Hematopoietic multipotent progenitor cell treated with erythropoietin and hydrocortisone succinate and interleukin-3 and kit ligand, for 17 days (in vitro differentiated cells): Measurements from ENCODE around the gene TTLL10.

Source experiments
- DNase-seq: peaks from one replicate; pipeline ENCODE4 v3.0.0-alpha.2; 2015; ENCODE audit warnings: low spot score

Gene TTLL10

DNA sequence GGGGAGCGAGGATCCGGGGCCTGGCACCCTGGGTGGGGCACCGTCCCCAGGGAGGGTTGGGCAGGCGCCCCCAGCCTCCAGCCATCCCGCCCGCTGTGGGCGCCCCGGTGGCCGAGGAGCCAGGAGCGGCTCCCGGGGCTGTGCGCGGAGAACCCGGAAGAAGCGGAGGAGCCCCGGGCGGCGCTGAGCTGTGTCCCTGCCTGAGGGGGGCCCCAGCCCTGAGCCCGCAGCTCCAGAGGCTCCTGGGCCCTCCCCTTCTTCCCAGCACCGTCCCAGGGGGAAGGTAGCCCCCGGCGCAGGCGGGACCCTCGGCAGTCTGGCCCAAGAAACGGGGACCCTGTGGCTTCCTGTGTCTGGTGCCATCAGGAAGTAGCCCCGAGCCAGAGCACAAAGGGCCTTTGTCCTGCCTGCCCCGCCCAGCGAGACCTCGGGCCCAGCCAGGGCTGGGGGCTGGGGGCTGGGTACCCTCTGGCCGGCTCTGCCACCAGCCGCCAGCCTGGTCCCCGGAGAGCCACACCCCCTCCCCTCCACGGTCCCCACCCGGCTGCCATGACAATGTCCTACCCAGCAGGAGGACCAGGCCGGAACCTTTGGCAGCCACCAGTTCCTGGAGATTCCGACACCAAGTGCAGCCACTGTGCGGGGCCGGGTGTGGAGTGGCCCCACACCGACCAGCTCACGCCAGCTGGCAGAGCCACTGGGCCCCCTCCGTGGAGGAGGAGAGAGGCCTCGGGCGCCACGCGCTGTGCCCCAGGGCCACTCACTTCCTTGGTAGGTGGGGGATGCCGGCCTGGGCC lies 15.6 kb upstream of the TTLL10 start:
- DNase-seq: no peak

DNA sequence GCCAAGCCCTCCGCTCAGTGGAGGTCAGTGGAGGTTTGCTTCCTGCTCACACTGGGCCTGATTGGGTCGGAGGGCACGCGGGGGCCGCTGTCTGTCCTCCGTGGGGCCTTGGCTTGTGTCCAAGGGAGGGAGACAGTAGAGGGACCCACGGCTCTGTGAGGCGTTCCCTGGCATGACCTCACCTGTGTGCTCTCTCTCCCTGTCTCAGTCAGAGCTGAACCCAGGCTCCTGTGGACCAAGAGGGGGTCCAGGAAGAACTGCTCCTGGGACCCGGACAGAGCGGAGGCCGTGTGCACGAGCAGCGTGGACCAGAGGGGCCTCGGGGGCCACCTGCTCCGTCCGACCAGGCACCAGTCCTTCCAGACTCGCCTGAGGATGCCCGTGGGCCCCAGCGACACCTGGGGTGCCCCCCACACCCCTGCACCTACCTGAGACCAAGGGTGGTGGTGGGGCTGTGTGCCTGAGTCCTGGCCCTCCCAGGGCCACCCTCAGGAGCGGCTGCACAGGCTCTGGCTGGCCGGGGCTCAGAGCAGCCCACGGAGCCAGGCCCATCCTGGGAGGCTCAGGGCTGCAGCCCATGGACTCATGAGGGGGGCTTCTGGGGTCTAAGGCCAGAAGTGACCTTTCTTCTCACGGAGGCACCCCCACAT lies 13.3 kb upstream of the TTLL10 start:
- no peak for DNase-seq

DNA sequence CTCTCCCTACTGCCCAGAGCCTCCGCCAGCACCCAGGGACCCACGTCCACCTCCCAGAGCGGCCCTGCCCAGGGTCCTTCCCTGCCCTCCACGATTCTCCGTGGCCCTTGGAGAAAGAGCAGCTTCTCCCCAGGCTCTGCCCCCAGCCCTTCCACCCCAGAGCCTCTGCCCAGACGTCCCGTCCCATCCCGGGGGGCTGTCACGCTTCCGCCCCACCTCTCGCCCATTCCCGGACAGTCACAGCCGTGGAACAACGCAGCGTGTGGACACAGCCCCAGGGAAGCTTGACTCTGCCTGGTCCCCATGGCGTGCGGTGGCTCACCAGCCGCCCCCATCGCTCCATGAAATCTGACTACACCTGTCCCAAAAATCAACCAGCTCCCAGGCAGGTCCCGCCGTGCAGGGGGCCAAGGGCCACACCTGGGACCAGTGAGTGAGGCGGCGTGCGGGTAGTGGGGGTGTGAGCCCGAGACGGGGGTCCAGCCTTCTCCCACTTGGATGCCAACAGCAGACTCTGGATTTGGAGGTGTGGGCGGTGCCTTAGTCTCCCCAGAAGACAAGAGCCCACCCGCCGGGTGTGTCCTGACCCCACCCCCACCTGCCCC lies 12.5 kb upstream of the TTLL10 start:
- DNase-seq: no peak

DNA sequence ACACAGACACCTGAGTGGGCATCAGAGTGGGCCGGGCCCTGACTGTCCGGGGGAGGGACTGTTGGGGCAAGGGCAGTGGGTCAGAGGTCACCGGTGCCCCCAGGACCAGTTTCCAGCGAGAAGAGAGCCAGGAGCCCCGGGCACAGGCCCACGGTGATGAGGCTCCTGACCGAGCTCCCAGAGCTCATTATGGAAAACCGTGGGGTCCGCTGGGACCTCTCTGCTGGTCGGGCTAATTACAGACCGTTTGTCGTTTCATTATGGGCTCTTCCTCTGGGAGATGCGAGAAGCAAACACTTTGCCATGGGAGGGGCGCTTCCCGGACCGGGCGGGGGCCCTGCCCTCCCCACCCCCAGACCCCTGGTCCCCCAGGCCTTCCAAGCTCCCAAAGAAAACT lies 12.0 kb upstream of the TTLL10 start:
- no peak for DNase-seq

DNA sequence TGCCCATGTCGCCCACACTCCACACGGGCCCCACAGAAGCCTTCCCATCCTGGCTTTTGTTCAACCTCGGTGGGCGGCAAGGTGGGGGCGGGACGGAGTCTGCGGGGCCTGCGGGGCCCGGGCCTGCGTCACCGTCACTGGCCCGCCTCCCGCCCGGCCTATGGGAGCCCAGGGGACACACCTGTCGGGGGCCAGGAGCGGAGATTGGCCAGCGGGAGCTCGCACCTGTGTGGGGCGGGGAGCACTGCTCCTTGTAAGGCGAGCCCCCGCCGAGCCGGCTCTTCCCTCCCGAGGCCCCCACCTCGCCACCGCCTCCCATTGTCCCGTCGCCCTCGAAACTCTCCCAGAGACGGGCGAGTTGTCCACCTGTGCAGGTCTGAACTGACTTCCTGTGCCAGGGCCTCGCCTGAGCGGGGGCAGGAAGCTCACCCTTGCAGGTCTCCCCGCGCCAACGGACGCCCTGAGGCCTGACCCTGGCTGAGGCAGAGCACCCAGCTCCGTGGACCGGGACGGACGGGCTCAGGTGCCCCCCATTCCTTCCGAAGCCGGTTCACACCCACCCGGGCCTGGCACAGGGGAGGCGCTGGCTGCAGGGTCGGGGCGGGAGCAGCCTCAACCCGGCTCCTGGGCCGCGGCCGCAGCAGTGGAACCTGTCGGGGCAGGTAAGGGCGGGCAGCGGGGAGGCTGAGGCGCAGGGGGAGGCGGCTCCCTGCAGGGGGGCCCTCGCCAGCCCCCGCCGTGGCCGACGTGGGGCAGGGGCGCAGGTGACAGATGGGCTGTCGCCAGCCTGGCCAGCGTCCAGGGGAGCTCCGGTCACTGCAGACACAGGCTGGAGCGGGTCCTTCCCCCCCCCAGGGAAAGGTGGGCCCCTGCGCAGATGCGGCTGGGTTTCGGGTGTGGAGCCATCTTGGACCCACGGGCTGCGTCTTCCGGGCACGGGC lies 10.8 kb upstream of the TTLL10 start:
- DNase-seq: no peak

DNA sequence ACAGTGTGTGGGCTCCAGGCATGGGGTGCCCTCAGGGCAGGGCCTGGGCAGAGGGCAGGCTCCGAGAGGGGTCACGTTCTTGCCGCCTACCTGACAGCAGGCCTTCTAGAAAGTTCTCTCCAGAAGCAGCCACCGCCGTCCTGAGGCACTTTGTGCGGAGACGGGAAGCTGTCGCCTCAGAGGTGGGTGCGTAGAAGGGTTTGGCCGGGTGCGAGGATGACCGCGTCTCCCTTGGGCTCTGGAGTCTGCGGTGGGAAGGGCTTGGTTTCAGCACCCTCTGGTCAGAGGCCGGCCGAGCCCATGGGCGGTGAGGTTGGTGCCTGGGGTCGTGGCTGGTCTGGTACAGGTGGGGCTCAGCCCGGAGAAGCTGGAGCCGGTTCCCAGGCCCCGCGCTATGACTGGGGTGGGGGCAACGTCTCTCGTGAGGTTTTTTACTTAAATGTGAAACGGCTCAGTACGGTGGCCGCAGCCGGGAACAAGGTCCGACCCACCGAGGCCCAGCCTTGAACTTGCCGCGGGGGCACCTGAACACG lies 10.1 kb upstream of the TTLL10 start:
- DNase-seq: no peak

DNA sequence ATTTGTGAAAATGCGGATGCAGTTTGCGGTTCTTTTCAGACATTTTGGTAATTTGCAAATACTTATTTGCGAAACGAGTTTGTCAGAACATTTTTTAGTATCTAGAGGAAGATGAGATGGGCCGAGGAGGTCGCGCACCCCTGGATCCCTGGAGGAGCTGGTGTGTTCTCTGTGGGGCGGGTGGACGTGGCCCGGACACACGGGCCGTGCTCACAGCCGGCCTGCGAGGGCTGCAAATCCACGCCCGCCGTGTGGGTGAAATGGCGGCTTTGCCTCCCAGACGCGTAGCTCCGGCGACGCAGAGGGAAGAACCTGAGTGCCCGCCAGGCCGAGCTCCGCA lies 9.3 kb upstream of the TTLL10 start:
- no peak for DNase-seq

DNA sequence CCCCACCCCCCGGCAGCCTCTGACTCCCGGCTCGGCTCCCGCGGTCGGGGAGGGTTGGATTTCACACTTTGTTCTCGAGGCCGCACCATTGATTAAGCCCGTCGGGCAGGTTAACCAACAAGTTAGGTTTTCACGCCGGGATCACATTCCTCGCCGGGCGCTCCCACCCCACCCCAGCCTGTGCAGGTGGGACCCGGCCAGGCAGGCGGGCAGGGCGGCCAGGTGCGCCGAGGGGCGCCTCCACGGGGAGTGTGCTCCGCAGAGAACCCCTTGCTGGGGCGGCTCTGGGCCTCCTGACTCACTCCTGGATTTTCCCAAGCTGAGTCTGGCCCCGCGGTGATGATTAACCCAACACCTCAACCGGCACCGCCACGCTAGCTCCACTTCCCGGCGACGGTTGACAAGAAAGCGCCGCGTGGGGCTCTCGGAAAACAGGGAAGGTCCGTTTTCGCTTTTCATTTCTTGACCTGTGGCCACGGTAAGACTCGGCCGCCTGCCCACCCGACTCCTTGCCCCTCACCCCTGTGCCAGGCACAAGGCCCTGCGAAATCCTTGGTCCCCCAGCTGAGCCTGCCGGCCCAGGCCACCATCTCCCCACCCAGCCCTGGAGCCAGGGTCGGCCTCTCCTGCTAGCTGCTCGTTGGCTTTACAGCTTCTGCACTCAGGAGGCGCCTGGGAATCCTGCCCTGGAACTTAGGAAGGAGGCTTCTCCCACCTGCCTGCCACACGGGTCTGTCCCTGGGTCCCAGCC lies 8.8 kb upstream of the TTLL10 start:
- no peak for DNase-seq

DNA sequence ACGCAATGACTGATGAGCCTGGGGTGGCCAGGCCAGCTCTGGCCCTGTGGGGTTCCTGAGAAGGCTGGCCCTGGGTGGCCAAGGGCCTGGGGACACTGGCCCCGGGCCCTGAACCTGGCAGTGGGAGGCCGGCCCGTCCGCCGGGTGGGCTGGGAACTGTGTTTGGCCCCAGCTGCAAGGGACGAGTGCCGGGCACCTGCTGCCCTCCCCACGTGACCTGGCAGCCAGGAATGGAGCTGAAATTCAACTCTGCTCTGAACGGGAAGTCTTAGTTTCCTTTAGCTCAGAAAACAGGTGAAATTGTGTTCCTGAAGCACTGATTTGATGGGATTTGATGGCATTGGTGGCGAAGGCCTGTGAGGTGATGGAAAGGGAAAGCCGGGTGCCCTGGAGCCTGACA lies 8.2 kb upstream of the TTLL10 start:
- DNase-seq: no peak

DNA sequence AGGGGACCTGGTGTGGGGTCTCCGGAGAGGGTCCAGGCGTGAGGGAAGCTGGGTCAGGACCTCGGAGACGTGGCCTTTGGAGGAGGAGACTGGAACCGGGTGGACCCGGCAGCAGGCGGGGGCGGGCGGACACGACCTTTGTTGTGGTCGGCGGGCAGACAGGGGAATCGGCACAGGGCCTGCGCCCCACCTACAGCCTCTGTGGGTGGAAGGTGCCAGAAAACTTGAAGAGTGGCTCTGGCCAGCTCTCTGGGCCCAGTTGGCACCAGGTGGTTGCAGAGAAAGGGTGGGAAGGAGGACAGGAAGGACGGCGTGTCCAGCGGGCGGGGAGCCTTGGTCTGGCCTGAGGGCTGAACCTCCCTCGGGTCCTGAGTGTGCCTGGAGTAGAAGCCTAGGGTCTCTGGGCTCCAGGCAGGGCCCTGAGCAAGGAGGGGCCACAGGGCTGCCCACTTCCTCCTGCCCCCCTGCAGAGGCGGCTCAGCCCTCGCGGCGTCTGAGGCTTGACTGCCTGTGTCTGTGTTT lies 7.7 kb upstream of the TTLL10 start:
- DNase-seq: no peak

DNA sequence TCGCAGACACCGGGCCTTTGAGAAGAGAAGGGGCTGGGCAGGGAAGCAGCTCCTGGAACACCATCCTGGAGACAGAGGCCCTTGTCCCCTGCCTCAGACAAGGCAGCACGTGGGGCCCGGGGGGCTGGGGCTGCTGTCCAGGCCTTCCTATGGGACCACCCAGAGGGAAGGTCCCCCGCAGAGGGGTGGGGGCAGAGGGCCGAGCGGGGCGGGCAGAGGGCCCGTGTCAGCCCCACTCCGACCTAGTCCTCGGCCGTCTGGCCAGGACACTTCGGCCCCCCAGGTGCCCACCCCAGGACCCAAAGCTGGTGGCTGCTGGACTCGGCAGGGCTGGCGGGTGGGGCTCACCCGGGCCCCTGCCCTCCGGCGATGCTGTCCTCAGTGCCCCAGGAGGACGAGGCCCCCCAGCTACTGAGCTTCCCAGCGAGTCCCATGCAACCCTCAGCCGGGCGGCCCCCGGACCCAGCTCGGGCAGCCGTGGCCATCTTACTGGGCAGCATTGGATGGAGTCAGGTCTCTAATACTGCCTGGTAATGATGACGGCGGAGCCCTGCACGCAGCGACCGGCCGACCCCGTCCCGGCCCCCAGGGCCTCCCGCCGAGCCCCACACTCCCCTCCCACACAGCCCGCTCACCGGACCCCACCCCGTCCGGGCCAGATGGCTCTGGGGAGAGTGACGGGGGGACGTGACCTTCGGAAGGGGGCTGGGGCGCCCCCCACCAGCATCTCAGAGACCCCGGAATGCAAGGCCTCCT lies 6.9 kb upstream of the TTLL10 start:
- no peak for DNase-seq

DNA sequence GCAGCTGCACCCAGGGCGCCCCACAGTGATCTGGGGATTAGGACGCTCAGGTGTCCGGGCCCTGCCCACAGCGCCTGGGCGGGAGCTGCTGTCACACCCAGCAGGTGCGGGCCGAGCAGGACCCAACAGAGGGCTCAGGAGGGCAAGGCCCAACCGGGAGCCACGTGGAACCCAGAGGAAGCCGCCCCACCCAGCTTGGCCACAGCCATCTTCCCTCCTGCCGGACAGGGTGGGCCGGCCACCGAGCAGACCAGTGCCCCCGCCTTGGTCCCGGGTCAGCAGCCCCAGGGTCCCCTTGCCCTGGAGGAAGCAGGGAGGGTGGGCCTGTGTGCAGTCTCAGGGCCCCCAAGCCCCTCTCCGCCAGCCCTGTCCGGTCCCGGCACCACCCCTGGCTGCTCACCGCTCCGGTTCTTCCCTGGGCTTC lies 6.3 kb upstream of the TTLL10 start:
- no peak for DNase-seq

DNA sequence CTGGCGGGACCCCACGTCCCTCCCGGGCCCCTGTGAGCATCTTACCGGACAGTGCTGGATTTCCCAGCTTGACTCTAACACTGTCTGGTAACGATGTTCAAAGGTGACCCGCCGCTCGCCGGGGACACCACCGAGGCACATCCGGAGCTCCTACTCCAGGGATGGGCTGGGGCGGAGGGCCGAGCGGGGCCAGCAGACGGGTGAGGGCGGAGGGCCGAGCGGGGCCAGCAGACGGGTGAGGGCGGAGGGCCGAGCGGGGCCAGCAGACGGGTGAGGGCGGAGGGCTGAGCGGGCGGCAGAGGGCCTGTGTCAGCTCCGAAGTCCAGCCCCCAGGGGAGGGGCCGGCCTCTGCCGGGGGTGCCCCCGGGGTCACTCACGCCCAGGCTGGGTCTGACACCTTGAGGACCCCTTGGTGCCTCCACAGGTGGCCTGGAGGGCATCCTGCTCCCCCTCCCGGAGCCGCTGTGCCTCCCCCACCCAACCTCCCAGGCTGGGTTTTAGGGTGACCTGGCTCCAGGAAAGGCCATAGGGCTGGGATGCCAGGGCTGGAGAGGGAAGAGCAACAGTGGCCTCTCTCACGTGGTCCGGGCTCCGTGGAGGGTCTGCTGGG lies 5.7 kb upstream of the TTLL10 start:
- DNase-seq: no peak

DNA sequence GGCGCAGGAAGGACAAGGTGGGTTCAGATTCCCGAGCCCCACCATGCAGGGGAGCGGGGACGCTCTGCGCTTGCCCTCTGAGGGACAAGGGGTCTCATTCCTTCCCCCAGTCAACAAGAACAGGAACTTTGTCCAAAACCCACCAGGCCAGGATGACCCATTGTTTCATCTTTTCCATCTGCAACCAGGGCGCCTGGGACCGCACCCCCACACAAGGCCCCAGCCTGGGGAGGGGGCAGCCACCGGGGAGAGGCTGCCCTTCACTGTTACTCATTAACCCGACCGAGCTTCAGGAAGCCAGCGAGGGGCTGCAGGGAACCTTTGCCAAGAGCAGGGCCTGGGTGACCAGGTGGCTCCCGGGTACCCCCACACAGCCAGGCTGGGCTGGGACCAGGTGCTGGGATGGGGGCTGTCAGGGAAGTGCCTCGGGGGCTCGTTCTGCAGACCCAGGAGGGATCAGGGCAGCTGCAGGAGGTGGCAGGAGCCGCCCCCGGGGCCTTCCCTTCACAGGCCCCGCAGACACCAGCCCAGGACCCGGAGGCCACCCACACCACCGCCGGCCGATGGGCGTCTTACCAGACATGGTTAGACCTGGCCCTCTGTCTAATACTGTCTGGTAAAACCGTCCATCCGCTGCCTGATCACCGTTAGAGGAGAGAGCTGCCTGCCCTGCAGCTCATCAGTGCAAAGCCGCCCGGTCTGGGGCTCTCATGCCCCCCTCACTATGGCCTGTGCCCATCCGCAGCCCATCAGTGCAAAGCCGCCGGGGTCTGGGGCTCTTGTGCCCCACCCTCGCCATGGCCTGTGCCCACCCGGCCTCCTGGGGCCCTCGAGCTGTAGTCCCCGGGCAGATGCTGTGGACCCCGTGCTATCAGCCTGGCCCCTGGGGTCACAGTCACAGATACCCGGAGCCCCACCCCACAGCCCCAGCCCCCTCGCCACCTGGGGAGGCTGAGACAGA lies 4.9 kb upstream of the TTLL10 start:
- DNase-seq: no peak

DNA sequence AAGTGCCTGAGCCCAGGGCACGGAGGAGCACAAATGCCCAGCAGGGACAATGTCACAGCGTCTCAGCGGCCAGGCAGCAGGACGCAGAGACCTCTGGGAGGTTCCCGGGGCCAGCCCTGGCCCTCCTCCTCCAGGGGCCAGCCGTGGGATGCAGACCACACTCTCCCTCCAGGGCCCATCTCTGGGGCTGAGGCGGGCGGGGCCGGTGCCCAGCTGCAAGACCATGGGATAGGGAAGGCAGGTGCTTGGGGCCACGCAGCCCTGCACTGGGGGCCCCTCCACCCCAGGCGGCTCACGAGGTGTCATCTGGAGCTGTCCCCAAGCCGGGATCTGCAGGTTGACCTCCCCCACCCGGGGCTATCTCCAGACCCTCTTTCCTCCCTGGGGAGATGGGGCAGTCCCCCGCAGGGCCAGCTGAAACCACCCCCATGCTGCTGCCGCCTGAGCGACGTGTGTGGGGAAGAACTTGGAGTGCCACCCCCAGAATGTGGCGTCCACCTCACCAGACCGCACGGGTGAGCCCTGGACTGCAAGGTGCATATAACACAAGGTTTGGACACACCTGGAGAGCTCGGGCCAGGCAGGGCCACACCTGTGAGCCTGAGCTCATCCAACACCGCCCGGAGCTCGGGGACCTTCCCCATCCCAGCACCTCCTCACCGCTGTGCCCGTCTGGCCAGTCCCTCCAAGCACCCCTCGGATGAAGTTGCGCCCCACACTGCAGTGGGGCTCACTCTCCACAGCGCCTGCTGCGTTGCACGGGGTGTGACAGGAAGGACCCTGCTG lies 4.1 kb upstream of the TTLL10 start:
- no peak for DNase-seq

DNA sequence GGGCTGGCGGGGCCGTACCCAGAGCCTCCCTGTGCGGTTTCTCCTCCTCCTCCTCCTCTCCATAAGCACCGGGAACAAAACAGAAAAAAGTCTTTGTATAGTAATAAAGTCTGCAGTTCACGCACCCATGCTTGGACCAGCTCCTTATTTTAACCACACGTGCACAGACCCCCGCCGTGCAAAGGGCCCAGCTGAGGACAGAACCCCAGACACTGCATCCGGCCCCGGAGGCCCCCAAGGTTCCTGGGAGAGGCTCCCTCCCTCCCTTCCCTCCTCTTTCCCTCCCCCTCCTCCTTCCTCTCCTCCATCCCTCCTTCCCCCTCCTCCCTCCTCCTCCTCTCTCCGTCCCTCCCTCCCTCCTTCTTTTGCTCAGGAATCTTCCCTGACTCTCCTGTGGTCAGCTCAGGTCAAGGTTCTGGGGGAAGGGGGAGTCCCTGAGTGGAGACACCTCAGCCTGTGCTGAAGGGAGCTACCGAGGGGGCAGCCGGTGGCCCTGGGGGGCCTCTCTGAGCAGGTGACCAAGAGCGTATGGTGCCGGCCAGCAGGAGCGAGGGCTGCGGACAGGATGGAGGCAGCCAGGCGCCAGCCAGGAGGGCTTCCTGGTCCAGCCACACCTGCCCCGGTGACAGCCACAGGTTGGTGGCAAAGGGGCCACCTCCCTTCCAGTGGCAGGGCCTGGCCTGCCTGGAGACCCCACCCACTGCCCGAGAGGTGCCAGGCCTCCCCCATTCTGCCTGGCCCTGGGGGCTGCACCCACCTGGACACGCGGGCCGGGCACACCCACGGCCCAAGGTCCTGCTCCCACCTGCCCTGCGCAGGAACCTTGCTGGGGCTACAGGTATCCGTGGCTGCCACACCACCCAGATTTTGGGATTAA lies 3.2 kb upstream of the TTLL10 start:
- no peak for DNase-seq

DNA sequence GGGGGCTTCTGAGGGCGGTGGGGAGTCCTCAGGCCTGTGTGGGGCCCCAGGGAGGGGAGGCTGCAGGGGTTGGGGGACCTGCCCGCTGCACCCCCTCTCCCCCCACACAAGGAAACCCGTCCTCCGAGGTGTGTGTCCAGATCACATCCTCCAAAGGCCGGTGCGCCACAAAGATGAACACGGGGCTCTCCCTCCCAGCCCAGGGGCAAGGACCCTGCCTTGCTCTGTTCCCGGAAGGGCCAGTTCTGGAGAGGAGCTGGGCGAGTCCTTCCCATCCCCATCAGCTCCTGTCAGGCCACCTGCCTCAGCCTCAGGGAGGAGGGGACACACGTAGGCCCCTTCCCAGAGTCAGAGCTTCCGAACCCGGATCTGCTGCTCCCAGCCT lies 2.5 kb upstream of the TTLL10 start:
- DNase-seq: no peak
